ENCODE results near the gene NFAT5. TPM values are rescaled to one million over a fixed set of nuclear protein-coding genes. Genes with fewer than 3 reads are reported as not detected.

Gene NFAT5
- total RNA-seq, 1 experiment from 2014 or later: 21.0 TPM

DNA sequence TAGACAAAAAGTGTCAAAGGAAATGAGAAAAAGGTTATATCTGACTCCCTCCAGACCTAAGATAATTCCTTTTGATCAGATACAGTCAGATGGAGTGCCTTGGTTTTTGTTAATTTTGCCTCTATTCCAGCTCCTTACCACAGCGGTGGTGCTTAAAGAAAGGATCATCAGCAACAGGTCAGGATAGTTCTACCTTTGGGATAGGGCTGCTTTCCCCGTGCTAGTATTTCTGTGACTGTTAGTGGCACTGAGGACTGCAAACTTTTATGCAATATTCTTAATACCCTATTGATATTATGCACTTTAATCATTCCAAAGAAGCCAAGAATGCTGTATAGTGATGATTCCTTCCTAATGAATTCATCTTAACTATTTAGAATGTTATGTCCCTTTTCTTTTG lies 136.1 kb downstream of the NFAT5 start:
- no peaks in the 10 kb centered on the region for H3K79me1 ChIP-seq (ENCODE audit: insufficient read depth, low read depth, low read length, poor library complexity, severe bottlenecking)
- no peaks in the 10 kb centered on the region for H3K4me1 ChIP-seq (ENCODE audit: insufficient read depth, low read length)
- no peak overlapping the region for H2BK120ac ChIP-seq (ENCODE audit: low read depth, low read length, poor library complexity, severe bottlenecking)
- no peak overlapping the region for H3K4ac ChIP-seq (ENCODE audit: low read depth, low read length)
- H3K23me2 ChIP-seq (ENCODE audit: insufficient read length, low read depth, low read length, poor library complexity, severe bottlenecking): no peaks in the 10 kb centered on the region
- H4K5ac ChIP-seq (ENCODE audit: insufficient read length, low read depth, low read length): no peak overlapping the region
- TF ChIP-seq, protein P1, sequence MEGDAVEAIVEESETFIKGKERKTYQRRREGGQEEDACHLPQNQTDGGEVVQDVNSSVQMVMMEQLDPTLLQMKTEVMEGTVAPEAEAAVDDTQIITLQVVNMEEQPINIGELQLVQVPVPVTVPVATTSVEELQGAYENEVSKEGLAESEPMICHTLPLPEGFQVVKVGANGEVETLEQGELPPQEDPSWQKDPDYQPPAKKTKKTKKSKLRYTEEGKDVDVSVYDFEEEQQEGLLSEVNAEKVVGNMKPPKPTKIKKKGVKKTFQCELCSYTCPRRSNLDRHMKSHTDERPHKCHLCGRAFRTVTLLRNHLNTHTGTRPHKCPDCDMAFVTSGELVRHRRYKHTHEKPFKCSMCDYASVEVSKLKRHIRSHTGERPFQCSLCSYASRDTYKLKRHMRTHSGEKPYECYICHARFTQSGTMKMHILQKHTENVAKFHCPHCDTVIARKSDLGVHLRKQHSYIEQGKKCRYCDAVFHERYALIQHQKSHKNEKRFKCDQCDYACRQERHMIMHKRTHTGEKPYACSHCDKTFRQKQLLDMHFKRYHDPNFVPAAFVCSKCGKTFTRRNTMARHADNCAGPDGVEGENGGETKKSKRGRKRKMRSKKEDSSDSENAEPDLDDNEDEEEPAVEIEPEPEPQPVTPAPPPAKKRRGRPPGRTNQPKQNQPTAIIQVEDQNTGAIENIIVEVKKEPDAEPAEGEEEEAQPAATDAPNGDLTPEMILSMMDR (conservative IDR thresholded peaks at IDR 0.05): no peak
- no peaks in the 10 kb centered on the region for H3K79me2 ChIP-seq (ENCODE audit: insufficient read depth, low read length)
- WGBS (ENCODE audit: extremely low coverage, insufficient read length, low lambda C conversion rate): no CpG with 5 or more reads among the region's 2 CpGs
- no peak overlapping the region for H3K56ac ChIP-seq (ENCODE audit: insufficient read length, low read depth, low read length)
- H3K4me3 Mint-ChIP-seq: no peak overlapping the region
- peaks cover 4% of the 10 kb centered on the region in 2 experiments for H3K4me1 Mint-ChIP-seq
- no peak overlapping the region for H2BK15ac ChIP-seq (ENCODE audit: low read depth, low read length)
- H2AK5ac ChIP-seq (ENCODE audit: insufficient read length, low read length): no peak overlapping the region
- H2BK12ac ChIP-seq (ENCODE audit: insufficient read length, low read depth, low read length): no peak overlapping the region
- H3K9me3 ChIP-seq (ENCODE audit: control insufficient read depth, low read depth, low read length): no peaks in the 10 kb centered on the region
- peak overlapping the region in 1 of 3 experiments; percentile 34; a peak in 1 of 7 replicates for H3K27ac Mint-ChIP-seq
- no peak overlapping the region for H3K23ac ChIP-seq (ENCODE audit: insufficient read length, low read depth, low read length)
- H3K14ac ChIP-seq (ENCODE audit: insufficient read depth, low read length): no peak overlapping the region
- no peak for DNase-seq
- H2BK20ac ChIP-seq (ENCODE audit: low read depth, low read length, poor library complexity, severe bottlenecking): no peak overlapping the region
- H4K8ac ChIP-seq (replicated peaks; ENCODE audit: insufficient read length, low read depth, low read length): no peak overlapping the region
- H3K4me2 ChIP-seq (ENCODE audit: insufficient read depth, insufficient read length, low read length): no peak overlapping the region
- H2AFZ ChIP-seq (ENCODE audit: low read length): no peak overlapping the region
- no peaks in the 10 kb centered on the region for H3K27me3 Mint-ChIP-seq (ENCODE audit: low read depth)
- H3K36me3 Mint-ChIP-seq (ENCODE audit: insufficient read depth in 1 of 3, low read depth in 3 of 3): no peaks in the 10 kb centered on the region; a peak in 1 of 7 replicates
- no peak overlapping the region for H3T11ph ChIP-seq (ENCODE audit: low read length)
- no peaks in the 10 kb centered on the region for H4K20me1 ChIP-seq (ENCODE audit: control insufficient read depth, insufficient read depth, insufficient read length)
- no peak overlapping the region for H4K91ac ChIP-seq (ENCODE audit: insufficient read length, low read depth, low read length)
- H3K9ac ChIP-seq (ENCODE audit: extremely low read depth, insufficient read length, low read length): no peak overlapping the region
- no peaks in the 10 kb centered on the region for H3K27me3 ChIP-seq (ENCODE audit: insufficient read depth, low read length)
- no peak overlapping the region for H3K18ac ChIP-seq (ENCODE audit: insufficient read length, low read depth, low read length)
- no peak overlapping the region for H2BK5ac ChIP-seq (ENCODE audit: insufficient read length, low read length)
- H3K27ac ChIP-seq (ENCODE audit: insufficient read length, low read depth, low read length): no peak overlapping the region
- H3K9me3 Mint-ChIP-seq: no peaks in the 10 kb centered on the region

Data from H9 (cell line).